Uterine smooth muscle cell (primary cell): ENCODE data around the gene MAD2L1BP. TPM values are rescaled to one million over a fixed set of nuclear protein-coding genes. Genes with fewer than 3 reads are reported as not detected.

ENCODE experiments used
- total RNA-seq: library from RNA; depleted of rRNA; stranded (reverse); fragments of >200 nt; gene quantifications from 2 replicates; pipeline ENCODE4 v1.2.3, GENCODE V29; 2014

The MAD2L1BP gene, protein sequence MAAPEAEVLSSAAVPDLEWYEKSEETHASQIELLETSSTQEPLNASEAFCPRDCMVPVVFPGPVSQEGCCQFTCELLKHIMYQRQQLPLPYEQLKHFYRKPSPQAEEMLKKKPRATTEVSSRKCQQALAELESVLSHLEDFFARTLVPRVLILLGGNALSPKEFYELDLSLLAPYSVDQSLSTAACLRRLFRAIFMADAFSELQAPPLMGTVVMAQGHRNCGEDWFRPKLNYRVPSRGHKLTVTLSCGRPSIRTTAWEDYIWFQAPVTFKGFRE
- 21.0 and 37.7 TPM in 2 replicates for total RNA-seq

GRCh38 chr6:43635387-43636307 lies at the start of gene MAD2L1BP:
MAD2L1BP (plus strand) TSS chr6:43635840; CDS start chr6:43635876, 36 bp downstream.

DNA sequence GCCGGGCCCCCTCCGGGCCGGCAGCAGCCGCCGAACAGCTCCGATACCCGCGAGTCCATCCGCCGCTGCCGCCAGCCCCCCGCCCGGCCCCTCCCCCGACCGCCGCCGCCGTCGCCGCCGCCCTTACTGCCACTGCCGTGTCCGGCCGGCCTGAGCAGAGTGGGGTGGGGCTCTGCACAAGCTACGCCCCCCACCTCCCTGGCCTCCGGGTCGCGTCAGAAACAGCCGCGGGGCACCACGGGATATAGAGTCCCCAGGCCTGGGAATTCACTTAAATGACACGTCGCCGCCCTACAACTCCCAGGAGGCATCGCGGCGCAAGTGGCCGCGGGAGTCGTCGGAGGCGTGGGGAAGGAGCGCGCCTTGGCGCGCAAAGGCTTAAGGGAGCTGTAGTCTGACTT lies 6.5 kb upstream of the MAD2L1BP start, which contains the start of gene GTPBP2:
Gene GTPBP2, minus strand, starts transcription at position 161 of the 401 bp plus-strand sequence. Its CDS starts 102 bp downstream, at position 59.

GRCh38 chr6:43644940-43645612 lies 9.4 kb downstream of the MAD2L1BP start, which contains the start of gene RSPH9:
RSPH9 (plus strand) TSS chr6:43645036; CDS start chr6:43645099, 63 bp downstream.

GRCh38 chr6:43687437-43688347 lies 52.1 kb downstream of the MAD2L1BP start, which contains the start of gene MRPS18A:
MRPS18A (minus strand) TSS chr6:43687791; CDS start chr6:43687779, 12 bp downstream.

Other genes with a start within 250 kb of the MAD2L1BP start
- gene ABCC10, start 208.3 kb upstream of the MAD2L1BP start, total RNA-seq, result 18.4 and 24.6 TPM in 2 replicates
- 0.66 and 1.1 TPM in 2 replicates for gene DLK2, start 180.3 kb upstream of the MAD2L1BP start, total RNA-seq
- gene TJAP1, start 158.3 kb upstream of the MAD2L1BP start, total RNA-seq, result 9.9 and 10.1 TPM in 2 replicates
- gene LRRC73, start 125.5 kb upstream of the MAD2L1BP start, total RNA-seq, result 0.44 and 0.62 TPM in 2 replicates
- gene YIPF3, start 118.9 kb upstream of the MAD2L1BP start, total RNA-seq, result 72.5 and 97.2 TPM in 2 replicates
- gene POLR1C, start 118.8 kb upstream of the MAD2L1BP start, total RNA-seq, result 27.7 and 45.9 TPM in 2 replicates
- gene XPO5, start 59.8 kb upstream of the MAD2L1BP start, total RNA-seq, result 20.5 and 27.2 TPM in 2 replicates
- gene POLH, start 59.7 kb upstream of the MAD2L1BP start, total RNA-seq, result 16.7 and 22.9 TPM in 2 replicates
- 123 and 165 TPM in 2 replicates for gene GTPBP2, start 6.6 kb upstream of the MAD2L1BP start, total RNA-seq
- 0.44 and 1.2 TPM in 2 replicates for gene RSPH9, start 9.2 kb downstream of the MAD2L1BP start, total RNA-seq
- 38.2 and 39.2 TPM in 2 replicates for gene MRPS18A, start 52.0 kb downstream of the MAD2L1BP start, total RNA-seq
- gene VEGFA, start 134.4 kb downstream of the MAD2L1BP start, total RNA-seq, result 200 and 441 TPM in 2 replicates